ENCODE data around the gene SETD7.

The SETD7 gene

DNA sequence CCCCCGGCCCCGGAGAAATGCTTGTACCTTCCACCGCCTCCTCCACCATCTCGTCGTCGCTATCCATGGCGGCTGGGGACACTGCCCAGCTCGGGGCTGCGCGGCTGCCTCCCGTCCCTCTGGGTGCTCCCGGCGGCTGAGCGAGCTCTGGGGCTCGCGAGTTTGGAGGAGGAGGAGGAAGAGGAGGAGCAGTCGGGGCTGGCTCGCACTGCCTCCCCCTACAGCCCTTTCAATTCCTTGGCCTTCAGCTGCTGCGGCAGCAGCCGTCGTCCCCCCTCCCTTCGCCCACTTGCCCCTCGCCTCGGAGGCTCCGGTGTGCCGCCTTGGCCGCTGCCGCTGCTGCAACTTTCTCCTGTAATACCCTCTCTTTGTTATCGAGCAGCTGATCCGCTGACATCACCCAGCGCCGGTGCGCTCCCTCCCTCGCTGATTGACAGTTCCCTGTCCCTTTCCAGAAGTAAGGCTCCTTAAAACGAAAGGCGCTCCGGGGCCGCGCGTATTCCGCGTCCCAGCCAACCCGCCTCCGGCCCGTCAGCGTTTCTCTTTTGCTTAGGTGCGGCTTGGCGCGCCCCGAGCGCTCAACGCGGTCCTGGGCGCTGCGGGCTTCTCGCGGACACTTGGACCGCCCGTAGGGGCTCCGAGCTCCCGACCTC, at the start of gene SETD7:
Gene SETD7, minus strand, starts transcription at position 149 of the 653 bp plus-strand sequence. Its CDS starts 82 bp downstream, at position 67.
- in situ Hi-C loops (cut with MboI; ENCODE audit: low sequenced_read_pairs): no loop called here

DNA sequence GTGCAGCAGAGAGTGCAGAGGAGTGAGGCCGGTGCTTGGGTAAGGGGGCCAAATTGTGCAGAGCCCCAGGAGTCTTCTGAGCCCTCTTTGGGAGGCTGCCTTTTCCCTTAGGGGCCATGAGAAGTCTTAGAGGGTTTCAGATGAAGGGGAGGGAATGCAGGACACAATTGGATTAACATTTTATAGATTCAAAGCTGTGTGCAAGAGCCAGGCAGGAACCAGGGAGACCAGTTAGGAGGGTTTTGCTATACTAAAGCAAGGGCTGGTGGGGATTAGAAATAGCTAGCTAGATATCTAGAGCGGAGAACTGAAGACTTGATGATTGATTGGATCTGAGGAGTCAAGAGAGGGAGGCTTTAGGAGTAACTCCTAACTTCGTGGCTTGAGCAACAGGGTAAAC, 49.5 kb upstream of the SETD7 start:
- in situ Hi-C loops (cut with MboI; ENCODE audit: low sequenced_read_pairs): no loop called here

DNA sequence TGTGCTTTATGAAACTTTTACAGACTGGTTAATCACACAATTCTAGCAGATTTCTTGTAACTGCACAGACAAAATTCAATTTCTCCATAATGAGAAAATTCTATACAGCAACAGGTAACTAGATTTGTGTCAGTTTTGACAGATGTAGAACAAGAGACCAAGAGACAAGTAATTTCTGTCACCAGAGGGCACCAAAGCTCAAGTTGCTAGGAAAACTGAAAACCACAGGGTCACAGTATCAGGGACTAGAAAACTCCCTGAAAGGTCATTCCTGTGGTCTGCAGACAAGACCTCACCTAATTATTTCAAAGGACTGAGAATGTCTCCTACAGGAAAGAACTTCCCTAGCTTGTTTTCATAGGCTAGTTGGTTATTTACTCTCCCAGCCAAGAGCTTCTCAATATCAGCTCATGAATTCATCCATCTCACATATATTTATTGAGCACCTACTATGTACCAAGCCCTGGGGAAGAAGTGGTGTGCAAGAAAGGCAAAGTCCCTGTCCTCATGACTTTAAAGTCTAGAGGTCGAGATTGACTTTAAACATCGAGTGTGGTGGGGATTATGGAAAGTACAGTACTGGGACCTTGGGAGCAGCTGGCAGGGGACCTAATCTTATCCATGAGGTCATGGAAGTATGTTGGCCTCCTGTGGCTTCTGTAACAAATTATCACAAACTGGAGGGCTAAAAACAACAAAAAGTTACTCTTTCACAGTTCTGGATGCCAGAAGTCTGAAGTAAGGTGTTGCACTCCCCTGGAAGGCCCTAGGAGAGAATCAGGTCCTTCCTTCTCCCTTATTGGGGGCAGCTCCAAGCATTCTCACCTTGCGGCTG, 47.8 kb upstream of the SETD7 start:
- in situ Hi-C loops (cut with MboI; ENCODE audit: low sequenced_read_pairs): no loop called here

DNA sequence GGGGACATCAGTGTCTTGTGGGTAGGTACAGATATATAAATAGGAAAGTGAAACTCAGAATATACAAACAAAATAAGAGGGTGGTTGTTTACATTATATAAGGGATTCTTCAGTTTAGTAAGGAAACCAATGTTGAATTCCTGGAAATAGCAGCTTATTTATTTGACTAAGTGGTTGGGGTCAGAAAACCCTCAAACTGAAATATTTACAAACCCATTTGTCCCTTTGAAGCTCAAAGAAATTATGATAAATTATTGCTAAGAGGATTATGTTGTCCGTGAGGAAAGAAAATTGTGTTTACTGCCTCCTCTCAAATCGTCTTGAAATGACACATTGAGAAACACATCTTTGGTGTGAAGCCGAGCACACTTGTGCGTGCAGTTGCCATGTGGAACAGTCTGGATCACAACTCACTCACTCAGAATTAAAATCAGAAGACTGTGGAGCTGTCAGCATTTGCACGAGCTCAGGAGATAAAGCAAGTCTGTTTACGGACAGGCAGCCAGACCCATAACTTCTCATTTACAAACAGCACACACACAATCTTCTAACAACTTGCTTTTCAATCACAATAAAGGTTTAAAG, 46.8 kb upstream of the SETD7 start:
- in situ Hi-C loops (cut with MboI; ENCODE audit: low sequenced_read_pairs): no loop called here

DNA sequence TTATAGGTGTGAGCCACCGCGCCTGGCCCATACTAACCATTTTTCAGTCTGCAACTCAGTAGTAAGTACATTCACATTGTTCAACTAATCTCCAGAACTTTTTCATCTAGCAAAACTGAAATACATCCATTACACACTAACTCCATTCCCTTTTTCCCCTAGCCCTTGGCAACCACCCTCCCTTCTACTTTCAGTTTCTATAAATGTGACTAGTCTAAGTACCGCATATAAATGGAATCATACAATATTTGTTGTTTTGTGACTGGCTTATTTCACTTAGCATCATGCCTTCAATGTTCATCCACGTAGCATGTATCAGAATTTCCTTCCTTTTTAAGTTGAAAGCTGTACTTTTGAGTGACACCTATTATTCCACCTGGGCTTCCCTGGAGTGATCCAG, 44.6 kb upstream of the SETD7 start:
- in situ Hi-C loops (cut with MboI; ENCODE audit: low sequenced_read_pairs): no loop called here

DNA sequence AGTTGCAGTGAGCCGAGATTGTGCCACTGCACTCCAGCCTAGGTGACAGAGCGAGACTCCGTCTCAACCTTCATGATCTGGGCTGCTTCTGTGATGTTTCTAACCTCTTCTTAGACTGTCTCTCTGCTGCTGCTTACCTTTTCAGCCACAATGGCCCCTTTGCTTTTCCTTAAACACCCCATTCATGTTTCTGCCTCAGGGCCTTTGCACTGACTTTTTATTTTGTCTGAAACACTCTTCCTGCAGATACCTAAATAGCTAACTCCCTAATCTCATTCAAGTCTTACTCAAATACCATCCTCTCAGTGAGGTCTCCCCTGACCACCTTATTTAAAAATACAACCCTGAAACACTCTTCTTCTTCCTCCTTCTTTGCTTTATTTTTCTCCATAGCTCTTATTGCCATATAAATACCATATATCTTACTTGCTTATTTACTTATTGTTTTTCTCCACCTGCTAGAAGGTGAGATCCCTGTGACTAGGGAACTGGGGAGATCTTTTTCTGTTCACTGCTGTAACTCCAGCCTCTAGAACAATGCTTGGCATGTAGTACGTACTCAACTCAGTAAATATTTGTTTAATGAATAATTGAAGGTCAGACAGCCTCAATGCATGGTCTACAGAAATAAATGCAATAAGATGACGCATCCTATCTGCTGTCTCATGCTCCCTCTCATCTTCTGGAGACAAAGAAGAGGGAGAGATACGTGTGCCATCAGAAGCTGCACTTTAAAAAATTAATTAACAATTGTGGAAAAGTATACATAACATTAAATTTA, 43.8 kb upstream of the SETD7 start:
- in situ Hi-C loops (cut with MboI; ENCODE audit: low sequenced_read_pairs): no loop called here

DNA sequence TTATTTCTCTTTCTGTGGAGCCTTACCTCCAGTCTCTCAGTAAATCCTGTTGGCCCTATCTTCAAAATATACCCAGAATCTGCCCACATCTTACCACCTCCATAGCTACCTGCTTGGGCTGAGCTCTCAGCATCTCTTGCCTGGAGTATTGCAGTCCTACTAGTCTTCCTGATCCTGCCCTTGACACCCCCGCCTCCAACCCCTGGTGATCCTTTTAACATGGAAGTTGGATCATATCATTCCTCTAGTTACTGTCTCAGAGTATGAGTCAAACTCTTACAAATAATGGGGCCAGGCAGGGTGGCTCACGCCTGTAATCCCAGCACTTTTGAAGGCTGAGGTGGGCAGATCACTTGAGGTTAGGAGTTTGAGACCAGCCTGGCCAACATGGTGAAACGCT, 43.1 kb upstream of the SETD7 start:
- in situ Hi-C loops (cut with MboI; ENCODE audit: low sequenced_read_pairs): no loop called here

DNA sequence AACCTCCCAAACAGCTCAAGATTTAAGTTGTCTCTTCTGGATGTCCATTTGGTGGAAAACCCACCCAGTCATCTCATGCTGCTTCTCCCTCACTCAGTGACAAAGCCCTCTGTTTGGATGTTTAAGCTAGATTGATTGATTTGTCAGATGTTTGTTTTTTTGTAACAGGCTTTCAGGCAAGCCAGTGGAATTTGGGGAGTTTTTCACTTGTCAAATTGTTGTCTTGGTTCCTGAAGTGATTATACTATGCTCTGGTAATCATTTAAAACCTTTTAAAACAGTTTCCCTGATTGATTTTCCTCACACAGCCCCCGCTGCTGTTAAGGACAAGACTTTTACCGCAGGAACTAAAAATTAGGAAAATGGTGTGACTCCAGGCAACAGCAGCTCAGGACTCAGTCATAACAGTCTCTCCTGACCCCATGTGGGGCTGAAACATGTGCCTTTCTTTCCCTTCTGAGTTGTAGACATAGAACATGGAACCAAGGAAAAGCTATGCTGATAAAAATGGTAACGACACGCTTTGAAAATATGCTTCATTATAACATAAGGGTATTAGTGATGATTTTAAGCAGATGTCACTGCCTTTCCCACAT, 40.8 kb upstream of the SETD7 start:
- in situ Hi-C loops (cut with MboI; ENCODE audit: low sequenced_read_pairs): no loop called here

DNA sequence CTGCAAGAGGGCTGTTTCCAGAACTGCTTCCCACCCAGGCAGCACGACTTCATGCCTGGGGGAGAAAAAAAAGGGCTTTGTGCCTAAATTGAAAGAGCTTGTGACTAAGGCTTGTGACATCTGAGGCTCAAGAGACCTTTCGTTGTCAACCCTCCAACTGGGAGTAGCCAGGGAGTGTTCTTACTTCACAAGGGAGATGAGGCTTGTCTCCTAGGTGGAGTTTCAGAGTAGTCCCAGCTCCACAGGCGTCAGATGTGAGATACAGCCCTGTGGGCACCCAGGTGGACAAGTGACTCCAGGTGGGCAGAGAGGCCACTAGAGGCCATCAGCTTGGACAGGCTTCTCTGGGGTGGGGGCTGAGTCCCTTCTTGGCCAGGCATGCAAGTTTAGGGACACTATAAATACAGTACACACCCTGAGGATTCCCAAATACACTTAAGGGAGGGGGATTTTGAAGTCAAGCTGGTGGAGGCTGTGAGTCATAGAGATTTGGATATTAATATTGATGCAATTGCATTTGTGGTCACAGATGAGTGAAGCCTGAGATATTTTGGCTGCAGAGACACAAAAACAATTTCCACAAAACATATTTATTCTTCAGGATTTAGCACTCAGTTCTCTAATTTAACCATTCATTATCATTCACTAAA, 40.1 kb upstream of the SETD7 start:
- in situ Hi-C loops (cut with MboI; ENCODE audit: low sequenced_read_pairs): no loop called here

DNA sequence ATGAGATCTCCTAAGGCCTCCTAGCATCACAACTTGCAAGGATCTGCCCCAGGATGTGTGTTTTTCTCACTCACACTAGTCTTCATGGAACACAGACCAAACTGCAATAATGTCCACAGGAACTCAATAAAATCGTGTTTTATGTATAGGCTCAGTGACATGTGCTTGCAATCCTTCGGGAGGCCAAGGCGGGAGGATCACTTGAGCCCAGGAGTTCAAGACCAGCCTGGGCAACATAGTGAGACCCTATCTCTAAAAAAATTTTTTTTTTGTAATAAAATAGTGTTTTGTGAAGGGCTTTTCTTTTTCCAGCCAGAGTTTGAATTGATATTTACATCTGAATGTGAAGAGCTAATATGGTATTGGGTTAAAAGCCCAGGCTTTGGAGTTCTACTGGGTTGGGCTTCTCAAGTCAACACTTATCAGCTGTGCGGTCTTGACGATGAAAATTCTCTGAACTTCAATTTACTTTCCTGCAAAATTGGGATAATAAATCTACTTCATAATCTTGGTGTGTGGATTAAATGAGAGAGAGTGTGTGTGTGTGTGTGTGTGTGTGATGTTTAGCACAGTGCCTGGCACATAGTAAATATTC, 38.7 kb upstream of the SETD7 start:
- in situ Hi-C loops (cut with MboI; ENCODE audit: low sequenced_read_pairs): no loop called here

DNA sequence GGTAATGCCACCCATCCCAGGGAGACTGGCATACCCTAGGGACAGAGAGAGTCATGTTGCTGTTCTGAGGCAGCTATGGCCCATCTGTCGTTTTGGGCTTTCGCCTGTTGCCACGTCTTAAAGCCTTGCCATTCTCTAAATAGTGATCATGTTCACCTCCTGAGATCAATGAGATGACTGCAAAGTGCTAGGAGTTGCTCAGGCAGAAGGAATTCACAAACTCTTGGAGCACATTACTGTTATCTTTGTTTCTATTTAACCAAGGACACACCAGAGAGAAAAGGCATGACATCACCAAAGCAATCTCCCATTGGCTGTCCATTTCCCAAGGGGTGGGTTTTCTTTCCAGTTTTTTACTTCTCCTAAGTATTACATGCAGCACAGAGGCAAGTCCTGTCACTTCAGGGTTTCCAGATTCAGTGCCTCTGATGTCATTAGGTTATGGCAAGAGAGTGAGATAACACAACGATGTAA, 37.1 kb upstream of the SETD7 start:
- in situ Hi-C loops (cut with MboI; ENCODE audit: low sequenced_read_pairs): no loop called here

DNA sequence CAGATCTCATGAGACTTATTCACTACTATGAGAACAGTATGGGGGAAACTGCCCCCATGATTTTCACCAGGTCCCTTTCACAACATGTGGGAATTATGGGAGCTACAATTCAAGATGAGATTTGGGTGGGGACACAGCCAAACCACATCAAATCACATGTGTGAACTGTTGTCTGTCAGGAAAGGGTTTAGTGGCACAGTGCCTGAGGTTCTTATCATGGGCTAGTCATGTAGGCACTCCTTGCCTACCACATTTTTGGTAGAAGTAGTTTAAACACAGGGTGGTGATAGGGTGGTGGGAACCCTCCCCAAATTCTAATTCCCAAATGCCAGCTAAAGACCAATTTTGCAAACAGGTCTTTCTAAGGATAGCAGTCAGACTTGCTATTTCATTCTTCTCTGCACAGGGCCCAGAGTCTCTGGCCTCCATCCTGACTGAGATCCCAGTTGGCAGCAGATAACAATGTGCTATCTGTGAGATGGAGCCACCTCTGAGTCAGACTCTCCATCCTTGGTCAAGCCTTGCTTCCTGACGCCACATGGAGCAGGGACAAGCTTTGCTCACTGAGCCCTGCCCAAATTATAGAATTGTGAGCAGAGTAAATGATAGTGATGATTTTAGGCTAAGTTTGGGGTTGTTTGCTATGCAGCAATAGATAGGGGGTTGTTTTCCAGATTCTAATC, 33.5 kb upstream of the SETD7 start:
- in situ Hi-C loops (cut with MboI; ENCODE audit: low sequenced_read_pairs): no loop called here

DNA sequence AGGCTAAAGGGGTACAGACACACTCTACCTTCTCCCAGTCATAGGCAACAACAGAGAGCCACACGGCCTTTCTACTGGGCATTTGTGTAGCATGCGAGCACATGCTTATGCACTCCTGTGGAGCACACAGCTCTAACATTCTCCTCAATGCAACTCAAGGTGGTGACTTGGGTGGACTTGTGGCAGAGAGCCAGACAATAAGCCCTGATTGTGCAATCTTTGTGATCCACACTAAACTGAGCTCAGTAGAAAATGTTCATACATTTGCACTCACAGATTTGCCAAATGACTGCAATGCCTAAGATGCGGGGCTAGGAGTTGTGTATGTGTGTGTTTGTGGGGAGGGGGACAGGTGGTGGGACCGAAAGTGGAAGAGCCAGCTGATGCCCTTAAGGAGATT, 31.4 kb upstream of the SETD7 start:
- in situ Hi-C loops (cut with MboI; ENCODE audit: low sequenced_read_pairs): no loop called here

DNA sequence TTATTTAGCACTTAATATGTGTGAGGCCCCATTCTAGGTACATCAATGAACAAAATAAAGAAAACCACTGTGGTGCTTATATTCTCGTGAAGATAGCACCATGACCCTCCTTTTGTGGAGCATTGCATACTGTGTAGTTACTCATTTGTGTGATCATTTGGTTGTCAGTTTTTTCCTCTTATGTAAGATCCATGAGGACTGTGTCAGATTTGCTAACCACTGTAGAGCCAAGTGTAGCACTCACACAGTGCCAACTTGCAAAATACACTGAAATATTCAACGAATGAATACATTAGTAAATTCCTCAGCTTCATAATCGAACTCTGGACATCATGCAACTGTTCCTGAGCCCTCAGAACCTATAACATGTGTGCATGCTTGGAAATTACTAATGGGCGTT, 29.5 kb upstream of the SETD7 start:
- in situ Hi-C loops (cut with MboI; ENCODE audit: low sequenced_read_pairs): no loop called here

DNA sequence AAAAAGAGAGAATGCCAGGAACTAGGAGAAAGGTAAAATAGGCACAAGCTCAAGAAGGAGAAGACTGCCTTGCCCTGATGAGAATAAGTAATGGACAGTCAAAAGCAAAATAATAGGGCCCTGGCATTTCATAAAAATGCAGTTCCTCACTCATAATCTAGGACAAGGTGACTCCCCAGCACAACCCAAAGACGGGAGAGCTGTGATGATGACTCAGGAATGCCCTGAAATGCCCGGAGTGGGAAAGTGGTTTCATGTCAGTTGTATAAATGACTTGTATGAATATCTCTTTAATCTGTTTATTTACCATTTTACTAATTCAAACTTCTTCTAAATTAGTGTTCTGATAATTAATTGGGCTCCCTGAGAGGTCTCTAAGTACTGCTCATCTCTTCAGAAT, 28.8 kb upstream of the SETD7 start:
- in situ Hi-C loops (cut with MboI; ENCODE audit: low sequenced_read_pairs): no loop called here

DNA sequence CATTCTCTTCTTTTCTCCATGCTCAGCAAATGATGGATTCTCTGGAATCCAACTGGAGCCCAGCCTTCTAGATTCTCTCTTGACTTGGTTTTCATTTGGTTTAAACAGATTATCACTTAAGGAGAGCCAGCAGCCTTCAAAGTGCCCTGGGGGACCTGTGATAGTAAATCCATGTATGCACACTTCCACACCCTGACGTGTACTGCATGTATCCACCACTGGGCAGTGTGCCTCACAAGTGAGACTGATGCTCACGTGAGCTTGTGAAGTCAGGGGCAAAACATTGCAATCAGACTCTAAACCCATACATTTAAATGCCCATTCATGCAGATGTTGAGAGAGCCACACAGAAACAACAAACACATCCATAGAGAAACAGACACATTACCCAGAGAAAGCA, 28.0 kb upstream of the SETD7 start:
- in situ Hi-C loops (cut with MboI; ENCODE audit: low sequenced_read_pairs): no loop called here

DNA sequence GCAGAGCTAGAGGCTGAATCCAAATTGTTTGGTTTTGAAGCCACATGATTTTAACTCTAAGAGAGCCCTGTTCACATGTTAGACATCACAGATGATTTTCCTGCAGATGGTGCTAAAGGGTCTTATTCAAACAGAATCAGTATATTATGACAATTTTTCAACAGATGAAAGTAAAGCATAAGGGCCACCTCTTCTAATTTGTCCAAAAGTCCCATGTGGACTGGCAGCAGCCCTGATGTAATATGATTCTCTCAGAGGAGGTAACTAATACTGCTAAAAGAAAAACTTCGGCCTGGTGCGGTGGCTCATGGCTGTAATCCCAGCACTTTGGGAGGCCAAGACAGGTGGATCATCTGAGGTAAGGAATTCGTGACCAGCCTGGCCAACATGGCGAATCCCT, 26.0 kb upstream of the SETD7 start:
- in situ Hi-C loops (cut with MboI; ENCODE audit: low sequenced_read_pairs): no loop called here

DNA sequence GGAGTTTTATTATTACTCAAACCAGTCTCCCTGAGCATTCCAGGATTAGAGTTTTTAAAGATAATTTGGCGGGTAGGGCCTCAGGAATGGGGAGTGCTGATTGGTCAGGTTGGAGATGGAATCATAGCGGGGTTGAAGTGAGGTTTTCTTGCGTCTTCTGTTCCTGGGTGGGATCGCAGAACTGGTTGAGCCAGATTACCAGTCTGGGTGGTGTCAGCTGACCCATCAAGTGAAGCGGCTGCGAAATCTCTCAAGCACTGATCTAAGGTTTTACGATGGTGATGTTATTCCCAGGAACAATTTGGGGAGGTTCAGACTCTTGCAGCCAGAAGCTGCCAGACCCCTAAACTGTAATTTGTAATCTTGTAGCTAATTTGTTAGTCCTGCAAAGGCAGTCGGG, 25.1 kb upstream of the SETD7 start:
- in situ Hi-C loops (cut with MboI; ENCODE audit: low sequenced_read_pairs): no loop called here

DNA sequence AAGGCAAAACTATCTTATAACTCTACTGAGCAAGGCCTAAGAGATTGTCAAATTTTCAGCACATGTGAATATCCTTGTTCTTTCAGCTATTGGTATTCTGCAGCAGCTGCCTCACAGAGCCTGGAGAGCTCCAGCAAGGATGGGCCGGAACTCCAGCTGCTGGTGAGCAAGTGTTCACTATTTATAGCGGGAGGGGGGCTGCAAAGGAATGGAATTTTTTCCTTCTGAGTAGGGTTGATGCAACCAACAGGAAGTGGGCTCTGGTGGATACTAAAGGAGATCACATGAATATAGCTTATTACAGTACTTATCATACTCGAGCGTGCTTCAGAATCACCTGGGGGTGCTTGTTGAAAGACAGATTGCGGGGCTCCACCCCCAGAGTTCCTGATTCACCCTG, 20.2 kb upstream of the SETD7 start:
- in situ Hi-C loops (cut with MboI; ENCODE audit: low sequenced_read_pairs): no loop called here

Data from HL-60/S4 treated with retinoic acid at 250 ng/mL for 4 days and 3 days (cell line).